Tibial nerve (tissue), 4 donors: ENCODE results near the gene CFAP46.

ENCODE experiments used
- EP300 ChIP-seq, 2 donors: sonication (generic); formaldehyde crosslinking; IDR thresholded peaks; one replicate each; pipeline ENCODE4 v1.6.1; 2017; ENCODE audit warnings: antibody characterized with exemption in 2 of 2, mild to moderate bottlenecking in 1 of 2
- POLR2A ChIP-seq, 2 donors: fragments of 450-650 bp; IDR thresholded peaks; one replicate each; pipeline ENCODE4 v1.6.1; 2017; ENCODE audit warnings: antibody characterized with exemption in 2 of 2, mild to moderate bottlenecking in 2 of 2, moderate library complexity in 2 of 2
- TF ChIP-seq, protein P1 (sequence below), 5 experiments: fragments of 200-600 bp in 3 of 5; fragments of 450-650 bp in 2 of 5; sonication (generic) in 3 of 5; IDR thresholded peaks; one replicate each; pipeline ENCODE4 v1.5.1; 2016 to 2019; ENCODE audit warnings: antibody characterized with exemption in 5 of 5, mild to moderate bottlenecking in 3 of 5, moderate library complexity in 2 of 5

DNA sequence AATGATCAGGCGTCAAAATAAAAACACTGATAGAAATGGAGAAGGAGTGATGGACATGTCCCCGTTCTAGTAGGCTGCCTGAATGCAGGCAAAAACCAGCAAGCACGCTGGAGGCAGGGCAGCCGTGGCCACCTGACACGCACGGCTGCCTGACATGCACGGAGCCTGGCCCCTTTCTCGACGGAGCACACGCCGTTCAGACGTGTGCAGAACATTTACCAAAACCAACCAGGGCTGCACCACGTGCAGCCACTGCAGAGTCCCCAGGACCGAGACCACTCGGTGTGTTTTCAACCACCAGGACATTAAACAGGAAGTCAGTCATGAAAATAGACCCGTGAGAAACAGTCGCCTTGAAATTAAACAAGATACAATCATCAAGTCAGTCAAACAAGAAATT is 94.5 kb downstream of the CFAP46 start:
- TF ChIP-seq, protein P1, sequence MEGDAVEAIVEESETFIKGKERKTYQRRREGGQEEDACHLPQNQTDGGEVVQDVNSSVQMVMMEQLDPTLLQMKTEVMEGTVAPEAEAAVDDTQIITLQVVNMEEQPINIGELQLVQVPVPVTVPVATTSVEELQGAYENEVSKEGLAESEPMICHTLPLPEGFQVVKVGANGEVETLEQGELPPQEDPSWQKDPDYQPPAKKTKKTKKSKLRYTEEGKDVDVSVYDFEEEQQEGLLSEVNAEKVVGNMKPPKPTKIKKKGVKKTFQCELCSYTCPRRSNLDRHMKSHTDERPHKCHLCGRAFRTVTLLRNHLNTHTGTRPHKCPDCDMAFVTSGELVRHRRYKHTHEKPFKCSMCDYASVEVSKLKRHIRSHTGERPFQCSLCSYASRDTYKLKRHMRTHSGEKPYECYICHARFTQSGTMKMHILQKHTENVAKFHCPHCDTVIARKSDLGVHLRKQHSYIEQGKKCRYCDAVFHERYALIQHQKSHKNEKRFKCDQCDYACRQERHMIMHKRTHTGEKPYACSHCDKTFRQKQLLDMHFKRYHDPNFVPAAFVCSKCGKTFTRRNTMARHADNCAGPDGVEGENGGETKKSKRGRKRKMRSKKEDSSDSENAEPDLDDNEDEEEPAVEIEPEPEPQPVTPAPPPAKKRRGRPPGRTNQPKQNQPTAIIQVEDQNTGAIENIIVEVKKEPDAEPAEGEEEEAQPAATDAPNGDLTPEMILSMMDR (IDR thresholded peaks at IDR 0.05), result no peak
- TF ChIP-seq POLR2A (IDR thresholded peaks at IDR 0.05) (no peak), EP300 (IDR thresholded peaks at IDR 0.05) (no peak)
